HG03095 (cell line): ENCODE data around the gene HAPLN2.
"Not testable (repeated sequence)": the region's sequence is repeated elsewhere in the genome, so short reads cannot be mapped to it uniquely, and the experiment has no call there.

Source experiments
- ATAC-seq: cut with Tn5 transposase; IDR thresholded peaks from one replicate; pipeline ENCODE4 v1.9.1; 2021; ENCODE audit warnings: moderate library complexity; ENCODE audit not compliant: unreplicated experiment

The HAPLN2 gene

GRCh38 chr1:156618853-156619581 lies at the start of gene HAPLN2:
HAPLN2 (plus strand) TSS chr1:156619415; CDS start chr1:156623491, 4,076 bp downstream.
- no peak for ATAC-seq

GRCh38 chr1:156571261-156571852 lies 47.9 kb upstream of the HAPLN2 start:
- ATAC-seq, result no peak

GRCh38 chr1:156571919-156572662 lies 47.1 kb upstream of the HAPLN2 start, which contains the start of gene IQGAP3:
IQGAP3 (minus strand) TSS chr1:156572565; CDS start chr1:156572529, 36 bp downstream.
- no peak for ATAC-seq

GRCh38 chr1:156572663-156573018 lies 46.6 kb upstream of the HAPLN2 start:
- ATAC-seq, result no peak

- no peak for ATAC-seq
These were observed 45.1 kb upstream of the HAPLN2 start for GRCh38 chr1:156574039-156574633.

DNA sequence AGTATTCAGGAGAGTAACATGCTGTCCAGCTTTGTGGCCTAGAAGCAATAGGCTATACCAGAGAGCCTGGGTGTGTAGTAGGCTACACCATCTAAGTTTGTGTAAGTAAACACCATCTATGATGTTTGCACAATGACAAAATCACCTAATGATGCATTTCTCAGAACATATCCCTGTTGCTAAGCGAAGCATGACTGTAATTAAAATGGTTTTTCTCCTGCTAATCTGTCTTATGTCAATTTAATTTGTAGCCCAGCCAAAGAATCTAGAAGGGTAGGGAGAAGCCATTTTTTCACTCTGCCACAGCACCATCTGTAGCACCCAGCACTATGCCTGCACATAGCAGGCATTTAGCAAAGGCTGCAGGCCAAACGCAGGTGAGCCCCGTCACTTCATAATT lies 41.7 kb upstream of the HAPLN2 start:
- no peak for ATAC-seq

DNA sequence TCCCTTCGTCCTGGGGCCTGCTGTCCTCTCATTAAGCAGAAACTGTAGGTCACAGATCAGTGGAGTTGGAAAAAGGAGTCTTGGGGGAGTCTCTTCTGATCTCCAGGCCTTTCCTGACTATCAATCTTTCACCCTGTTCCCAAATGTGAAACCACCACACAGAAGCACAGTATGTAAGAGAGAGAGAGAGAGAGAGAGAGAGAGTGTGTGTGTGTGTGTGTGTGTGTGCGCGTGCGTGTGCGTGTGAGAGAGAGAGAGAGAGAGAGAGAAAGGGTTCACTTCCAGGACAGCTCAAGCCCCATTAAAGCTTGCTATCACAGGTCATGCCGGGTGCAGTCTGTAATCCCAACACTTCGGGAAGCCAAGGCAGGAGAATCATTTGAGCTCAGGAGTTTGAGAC lies 41.2 kb upstream of the HAPLN2 start:
- no peak for ATAC-seq

GRCh38 chr1:156579472-156579871 lies 39.7 kb upstream of the HAPLN2 start, which contains the start of gene TTC24:
TTC24 (plus strand) TSS chr1:156579723; CDS start chr1:156581365, 1,642 bp downstream.
- ATAC-seq, result no peak

GRCh38 chr1:156581661-156582387 lies 37.4 kb upstream of the HAPLN2 start:
- ATAC-seq, result no peak

- no peak for ATAC-seq
These were observed 36.7 kb upstream of the HAPLN2 start for GRCh38 chr1:156582388-156583017.

DNA sequence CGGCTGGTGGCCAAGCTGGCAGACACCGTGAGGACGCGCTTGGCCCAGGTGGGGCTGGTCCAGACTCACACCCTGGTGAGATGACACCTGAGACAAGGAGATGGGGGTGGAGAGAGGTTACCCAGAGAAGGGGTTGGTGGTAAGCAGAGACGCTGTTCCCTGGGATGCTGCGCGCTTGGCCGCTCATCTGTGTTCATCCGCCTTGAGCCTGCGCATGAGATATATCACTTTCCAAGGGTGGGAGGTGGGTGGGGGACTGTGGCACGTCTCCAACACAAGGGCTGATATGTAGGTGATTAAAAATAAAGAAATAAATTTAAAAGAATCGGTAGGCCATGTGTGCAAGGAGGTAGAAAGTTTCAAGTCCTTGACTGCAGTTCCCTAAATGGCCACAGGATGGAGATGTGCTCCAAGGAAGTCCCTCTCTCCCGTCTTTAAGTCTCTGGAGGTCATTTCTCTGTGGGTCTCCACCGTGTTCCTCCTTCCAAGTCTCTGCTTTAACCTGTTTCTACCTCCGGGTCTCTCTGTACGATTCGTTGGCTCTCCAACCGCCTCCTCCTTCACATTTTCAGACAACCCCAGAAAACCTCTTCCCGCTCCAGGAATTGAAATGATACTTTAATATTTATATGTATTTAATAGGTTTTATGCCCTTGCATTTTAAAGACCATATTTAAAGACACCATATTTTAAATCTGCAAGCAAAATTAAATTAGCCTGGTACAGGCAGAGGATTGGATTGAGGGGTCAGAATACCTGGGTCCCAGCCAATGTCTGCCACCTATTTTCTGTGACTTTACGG lies 35.2 kb upstream of the HAPLN2 start:
- no peak for ATAC-seq

GRCh38 chr1:156584813-156585212 lies 34.4 kb upstream of the HAPLN2 start:
- ATAC-seq, result no peak

DNA sequence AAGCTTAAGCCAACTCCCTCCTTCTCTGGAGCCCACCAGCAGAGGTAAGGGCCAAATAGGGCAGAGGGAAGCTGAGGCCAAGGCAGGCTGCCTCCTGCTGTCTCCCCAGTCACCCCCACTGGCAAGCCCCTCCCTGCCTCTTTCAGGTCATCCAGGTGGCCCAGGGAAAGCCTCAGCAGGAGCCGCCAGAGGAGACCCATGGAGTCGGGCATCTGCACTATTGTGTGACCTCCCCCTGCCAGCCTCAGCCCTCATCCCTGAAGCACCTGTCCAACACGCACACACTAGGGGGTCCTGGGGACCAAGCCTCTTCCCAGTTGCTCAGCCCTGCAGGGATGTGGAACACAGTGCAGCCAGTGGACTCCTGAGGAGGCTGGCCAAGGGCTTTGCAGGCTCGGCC lies 32.9 kb upstream of the HAPLN2 start:
- ATAC-seq, result no peak

DNA sequence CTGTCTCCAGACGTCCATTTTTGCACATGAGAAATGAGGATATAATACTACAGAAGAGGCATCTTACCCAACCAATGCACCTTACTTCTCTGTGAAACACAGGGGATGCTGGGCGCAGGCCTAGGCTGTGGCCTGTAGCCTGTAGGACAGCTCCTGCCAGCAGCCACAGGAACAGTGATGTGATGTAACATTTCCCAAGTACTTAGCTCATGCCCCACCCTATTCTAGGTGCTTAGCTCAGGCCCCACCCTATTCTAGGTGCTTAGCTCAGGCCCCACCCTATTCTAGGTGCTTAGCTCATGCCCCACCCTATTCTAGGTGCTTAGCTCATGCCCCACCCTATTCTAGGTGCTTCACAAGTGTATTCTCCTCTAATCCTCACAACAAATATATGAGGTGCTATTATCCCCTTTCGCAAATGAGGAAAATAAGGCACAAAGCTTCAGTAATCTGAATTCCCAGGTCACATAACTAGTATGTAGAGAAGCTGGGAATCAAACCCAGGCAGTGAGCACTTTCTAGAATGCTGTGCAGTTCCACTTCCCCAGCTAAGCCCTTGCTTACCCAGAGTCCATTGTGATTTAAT lies 32.2 kb upstream of the HAPLN2 start:
- no peak for ATAC-seq

- ATAC-seq, result not testable (repeated sequence)
These were observed 31.3 kb upstream of the HAPLN2 start for GRCh38 chr1:156587927-156588326.

GRCh38 chr1:156589546-156589945 lies 29.7 kb upstream of the HAPLN2 start:
- no peak for ATAC-seq

DNA sequence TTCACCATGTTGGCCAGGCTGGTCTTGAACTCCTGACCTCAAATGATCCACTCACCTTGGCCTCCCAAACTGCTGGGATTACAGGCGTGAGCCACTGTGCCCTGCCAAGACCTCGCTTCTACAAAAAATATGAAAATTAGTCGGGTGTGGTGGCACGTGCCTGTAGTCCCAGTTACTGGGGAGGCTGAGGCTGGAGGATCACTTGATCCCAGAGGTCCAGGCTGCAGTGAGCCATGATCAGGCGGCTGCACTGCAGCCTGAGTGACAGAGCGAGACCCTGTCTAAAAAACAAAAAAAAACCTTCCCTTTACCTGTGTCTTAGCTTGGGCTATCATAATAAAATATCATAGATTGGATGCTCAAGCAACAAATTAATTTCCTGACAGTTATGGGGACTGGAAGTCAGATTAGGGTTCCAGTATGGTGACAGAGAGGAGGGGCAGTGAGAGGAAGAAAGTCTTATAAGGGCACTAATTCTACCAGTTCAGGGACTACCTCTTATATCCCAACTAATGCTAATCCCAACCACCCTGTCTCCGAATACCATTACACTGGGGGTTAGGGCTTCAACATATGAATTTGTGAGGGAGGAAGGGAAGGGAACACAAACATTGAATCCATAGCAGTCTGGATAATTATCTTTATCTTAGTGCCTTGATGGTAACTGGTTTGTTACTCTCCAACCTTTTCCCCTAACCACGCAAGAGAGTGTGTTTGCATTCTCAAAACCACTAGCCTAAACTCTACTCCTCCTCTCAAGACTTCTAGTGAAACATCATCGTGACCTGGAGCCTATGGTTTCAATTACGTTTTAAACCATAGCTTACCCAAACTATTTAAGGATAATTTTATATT lies 28.7 kb upstream of the HAPLN2 start:
- ATAC-seq, result no peak

- no peak for ATAC-seq
These were observed 28.1 kb upstream of the HAPLN2 start for GRCh38 chr1:156591181-156591431.
